Measurements from ENCODE around the gene FOXRED1. TPM values are rescaled to one million over a fixed set of nuclear protein-coding genes. Genes with fewer than 3 reads are reported as not detected.
A peak's percentile ranks its signal among the peaks of the same experiment; 100 is the strongest.

The FOXRED1 gene
- total and polyA plus RNA-seq, 2 of the 13 experiments (the other 11 are each of a cell fraction or from before 2014, with no cell fraction given), result 29.6 to 42.9 TPM

DNA sequence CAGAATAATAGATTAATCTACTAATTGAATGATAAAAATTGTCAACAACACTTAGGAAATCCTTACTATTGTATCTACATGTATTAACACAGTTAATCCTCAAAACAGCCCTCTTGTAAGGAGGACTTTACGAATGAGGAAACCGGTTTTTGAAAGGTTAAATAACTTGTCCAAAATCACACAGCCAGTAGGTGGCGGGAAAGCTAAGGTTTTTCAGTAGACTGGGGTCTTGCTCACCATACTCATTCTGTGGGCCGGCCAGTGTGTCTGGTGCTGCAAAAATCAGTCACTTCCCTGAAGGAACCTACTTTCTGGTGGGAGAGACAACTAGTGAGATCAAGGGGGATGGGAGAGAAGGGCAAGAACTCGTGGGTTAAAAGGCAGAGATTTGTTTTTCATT is 38.8 kb downstream of the FOXRED1 start:
- intact Hi-C loops (cut with micrococcal nuclease; ENCODE audit: unreplicated experiment) (no loop called here), in situ Hi-C loops (cut with HindIII; ENCODE audit: extremely low pct_ligation_motif_present, low pct_unique_long_range_greater_than_20kb) (loop anchor here (10.0 kb wide), 1 partner anchor 167 kb away; no protein-coding TSS in a partner anchor)
- Histone ChIP-seq H3K4me2 (ENCODE audit: low read depth, low read length) (no peak overlapping the region), H2AFZ (ENCODE audit: low read length) (no peak overlapping the region), H3K9ac (ENCODE audit: insufficient read depth, low read depth, low read length) (no peak overlapping the region), H3K79me2 (ENCODE audit: insufficient read depth, low read length) (no peaks in the 10 kb centered on the region), H3K27ac (ENCODE audit: extremely low read length, insufficient read depth, low read length) (no peak overlapping the region), H3K4me1 (ENCODE audit: insufficient read depth, low read length) (peaks cover 18% of the 10 kb centered on the region), H4K20me1 (ENCODE audit: insufficient read depth, low read length) (no peaks in the 10 kb centered on the region), H3K4me3 (replicated peaks in 1 of 3; ENCODE audit: insufficient read depth in 1 of 3, low read depth in 2 of 3, low read length in 3 of 3) (no peak overlapping the region), H3K9me3 (ENCODE audit: low read length) (no peaks in the 10 kb centered on the region), H3K36me3 (replicated peaks in 1 of 2; ENCODE audit: control insufficient read depth in 1 of 2, insufficient read depth in 2 of 2, low read length in 2 of 2) (peaks cover 0 to 17% of the 10 kb centered on the region in 2 experiments; a peak in 3 of 5 replicates), H3K27me3 (ENCODE audit: control insufficient read depth in 1 of 2, insufficient read depth in 2 of 2, low read length in 2 of 2) (no peaks in the 10 kb centered on the region)
- peak; percentile 35 for DNase-seq (ENCODE audit: low spot score)
- TF ChIP-seq, protein P1, sequence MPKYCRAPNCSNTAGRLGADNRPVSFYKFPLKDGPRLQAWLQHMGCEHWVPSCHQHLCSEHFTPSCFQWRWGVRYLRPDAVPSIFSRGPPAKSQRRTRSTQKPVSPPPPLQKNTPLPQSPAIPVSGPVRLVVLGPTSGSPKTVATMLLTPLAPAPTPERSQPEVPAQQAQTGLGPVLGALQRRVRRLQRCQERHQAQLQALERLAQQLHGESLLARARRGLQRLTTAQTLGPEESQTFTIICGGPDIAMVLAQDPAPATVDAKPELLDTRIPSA (CRISPR knock-in tag; IDR thresholded peaks at IDR 0.05; ENCODE audit: borderline replicate concordance), result no peak
- TF ChIP-seq CBX1 (IDR thresholded peaks at IDR 0.05; ENCODE audit: low read depth) (no peak), ZNF878 (CRISPR knock-in tag; IDR thresholded peaks at IDR 0.05) (no peak), SPEN (CRISPR knock-in tag; IDR thresholded peaks at IDR 0.05; ENCODE audit: low read depth) (no peak), ARNT2 (CRISPR knock-in tag; IDR thresholded peaks at IDR 0.05; ENCODE audit: low read depth) (no peak), FOXA3 (CRISPR knock-in tag; IDR thresholded peaks at IDR 0.05) (no peak), AFF4 (CRISPR knock-in tag; IDR thresholded peaks at IDR 0.05) (no peak), CTCF (CRISPR knock-in tag; IDR thresholded peaks at IDR 0.05) (peak; percentile 57), MEIS1 (CRISPR knock-in tag; IDR thresholded peaks at IDR 0.05; ENCODE audit: borderline replicate concordance) (no peak), ATF2 (CRISPR knock-in tag; IDR thresholded peaks at IDR 0.05) (no peak), HOXD1 (CRISPR knock-in tag; IDR thresholded peaks at IDR 0.05) (no peak), TRIM24 (CRISPR knock-in tag; IDR thresholded peaks at IDR 0.05) (no peak), ZFP36L1 (CRISPR knock-in tag; IDR thresholded peaks at IDR 0.05) (no peak), ZNF652 (CRISPR knock-in tag; IDR thresholded peaks at IDR 0.05; ENCODE audit: borderline replicate concordance, low read depth) (peak; percentile 77), ARHGAP35 (CRISPR knock-in tag; IDR thresholded peaks at IDR 0.05; ENCODE audit: borderline replicate concordance) (no peak), STAG1 (CRISPR knock-in tag; IDR thresholded peaks at IDR 0.05) (peak; percentile 53), MAF1 (CRISPR knock-in tag; IDR thresholded peaks at IDR 0.05; ENCODE audit: borderline replicate concordance) (no peak), HMGA1 (CRISPR knock-in tag; conservative IDR thresholded peaks at IDR 0.05) (no peak), RFX3 (CRISPR knock-in tag; IDR thresholded peaks at IDR 0.05) (no peak), SIX4 (CRISPR knock-in tag; IDR thresholded peaks at IDR 0.05) (no peak)
- ATAC-seq, result no peak
- CTCF ChIA-PET (ENCODE audit: low intra/inter-chr PET ratio, low total read pairs), result no interaction called here
- no peak for FAIRE-seq
- POLR2A ChIA-PET, result no interaction called here
- 56% methylated on average over 5 of the region's 5 CpGs for WGBS (ENCODE audit: low lambda C conversion rate)
- BruUV-seq (replicated peaks), result no TSS peak

All from HepG2 (cell line).